Nephron progenitor cell (in vitro differentiated cells): Measurements from ENCODE around the gene C14orf119.

Experiments used
- DNase-seq: peaks from one replicate; pipeline ENCODE4 v3.0.0; 2021
- H3K27ac Mint-ChIP-seq: 2 replicates; pipeline ENCODE4 v1.8.0; 2021; ENCODE audit warnings: mild to moderate bottlenecking, moderate library complexity, mixed read lengths
- H3K27me3 Mint-ChIP-seq: 2 replicates; pipeline ENCODE4 v1.8.0; 2021; ENCODE audit warnings: mild to moderate bottlenecking, low read depth, mixed read lengths; ENCODE audit not compliant: poor library complexity
- H3K36me3 Mint-ChIP-seq: 2 replicates; pipeline ENCODE4 v1.8.0; 2021; ENCODE audit warnings: low read depth, mixed read lengths
- H3K4me1 Mint-ChIP-seq: 2 replicates; pipeline ENCODE4 v1.8.0; 2021; ENCODE audit warnings: mixed read lengths
- H3K4me3 Mint-ChIP-seq: 2 replicates; pipeline ENCODE4 v1.8.0; 2021; ENCODE audit warnings: mild to moderate bottlenecking, moderate library complexity, mixed read lengths
- H3K9me3 Mint-ChIP-seq: 2 replicates; pipeline ENCODE4 v1.8.0; 2021; ENCODE audit warnings: mild to moderate bottlenecking, moderate library complexity, mixed read lengths
- CTCF ChIP-seq: fragments of 200-600 bp; sonication (generic); IDR thresholded peaks from 2 replicates; pipeline ENCODE4 v1.5.0; 2021; ENCODE audit warnings: antibody characterized with exemption

The C14orf119 gene

GRCh38 chr14:23091294-23092225 is 3.7 kb upstream of the C14orf119 start:
- no peak for DNase-seq
- Mint-ChIP-seq H3K27me3 (no peaks in the 10 kb centered on the region), H3K27ac (no peak overlapping the region), H3K4me1 (peaks cover 6% of the 10 kb centered on the region), H3K36me3 (peaks cover 42% of the 10 kb centered on the region), H3K4me3 (no peak overlapping the region), H3K9me3 (no peaks in the 10 kb centered on the region)
- TF ChIP-seq CTCF: no peak

- Mint-ChIP-seq H3K4me3 (no peak overlapping the region), H3K27me3 (no peaks in the 10 kb centered on the region), H3K4me1 (peaks cover 6% of the 10 kb centered on the region), H3K36me3 (peaks cover 40% of the 10 kb centered on the region), H3K9me3 (no peaks in the 10 kb centered on the region), H3K27ac (no peak overlapping the region)
- TF ChIP-seq CTCF: no peak
- no peak for DNase-seq
Measured at GRCh38 chr14:23093104-23093503, 2.2 kb upstream of the C14orf119 start.

- no peak overlapping the region for H3K27ac Mint-ChIP-seq
- H3K27me3 Mint-ChIP-seq: no peaks in the 10 kb centered on the region
- no peaks in the 10 kb centered on the region for H3K9me3 Mint-ChIP-seq
- H3K4me1 Mint-ChIP-seq: peaks cover 6% of the 10 kb centered on the region
- peaks cover 44% of the 10 kb centered on the region for H3K36me3 Mint-ChIP-seq
- DNase-seq: no peak
- no peak for TF ChIP-seq CTCF
- no peak overlapping the region for H3K4me3 Mint-ChIP-seq
Measured at GRCh38 chr14:23093526-23093925, 1.8 kb upstream of the C14orf119 start.

GRCh38 chr14:23093991-23094665 is 1.2 kb upstream of the C14orf119 start:
- peaks cover 50% of the 10 kb centered on the region for H3K36me3 Mint-ChIP-seq
- no peak for TF ChIP-seq CTCF
- no peaks in the 10 kb centered on the region for H3K27me3 Mint-ChIP-seq
- no peak overlapping the region for H3K27ac Mint-ChIP-seq
- no peaks in the 10 kb centered on the region for H3K9me3 Mint-ChIP-seq
- DNase-seq: no peak
- H3K4me3 Mint-ChIP-seq: no peak overlapping the region
- H3K4me1 Mint-ChIP-seq: peaks cover 6% of the 10 kb centered on the region

- peak; percentile 77 for DNase-seq
- Mint-ChIP-seq H3K27ac (no peak within 1 kb of the TSS), H3K36me3 (peaks cover 46% of the 10 kb centered on the region), H3K9me3 (no peaks in the 10 kb centered on the region), H3K27me3 (no peaks in the 10 kb centered on the region), H3K4me3 (no peak within 1 kb of the TSS), H3K4me1 (peaks cover 6% of the 10 kb centered on the region)
- TF ChIP-seq CTCF: no peak
Measured at GRCh38 chr14:23094666-23095195, 574 bp upstream of the C14orf119 start, which contains the start of gene ACIN1. Gene ACIN1, minus strand, starts transcription at chr14:23095136. Its CDS starts 24 bp downstream, at chr14:23095112.
